ENCODE measurements around the gene PRXL2B. TPM values are rescaled to one million over a fixed set of nuclear protein-coding genes. Genes with fewer than 3 reads are reported as not detected.

PRXL2B gene
- total RNA-seq: 10 to 100 TPM; 42.2 to 43.2 TPM

- H3K4me3 Mint-ChIP-seq: peak within 1 kb of the TSS; percentile 87
- peak; percentile 98 for DNase-seq
- H3K27me3 Mint-ChIP-seq: no peaks in the 10 kb centered on the region
- peaks cover 1% of the 10 kb centered on the region for H3K9me3 Mint-ChIP-seq
- H3K27ac Mint-ChIP-seq: peak within 1 kb of the TSS; percentile 92
- peaks cover 40% of the 10 kb centered on the region for H3K4me1 Mint-ChIP-seq
- H3K36me3 Mint-ChIP-seq: peaks cover 9% of the 10 kb centered on the region
Observed at GRCh38 chr1:2586154-2587070, at the start of gene PRXL2B. PRXL2B (plus strand) TSS chr1:2586777; CDS start chr1:2586886, 109 bp downstream.

GRCh38 chr1:2537784-2538115, 48.8 kb upstream of the PRXL2B start:
- Mint-ChIP-seq H3K9me3 (no peaks in the 10 kb centered on the region), H3K27me3 (no peaks in the 10 kb centered on the region), H3K4me1 (peaks cover 2% of the 10 kb centered on the region), H3K36me3 (no peaks in the 10 kb centered on the region), H3K27ac (no peak overlapping the region), H3K4me3 (no peak overlapping the region)
- no peak for DNase-seq

GRCh38 chr1:2538376-2538775, 48.2 kb upstream of the PRXL2B start:
- Mint-ChIP-seq H3K27ac (no peak overlapping the region), H3K27me3 (no peaks in the 10 kb centered on the region), H3K9me3 (no peaks in the 10 kb centered on the region), H3K36me3 (no peaks in the 10 kb centered on the region), H3K4me1 (peaks cover 2% of the 10 kb centered on the region), H3K4me3 (no peak overlapping the region)
- DNase-seq: no peak

- no peaks in the 10 kb centered on the region for H3K9me3 Mint-ChIP-seq
- no peak overlapping the region for H3K27ac Mint-ChIP-seq
- no peaks in the 10 kb centered on the region for H3K36me3 Mint-ChIP-seq
- H3K4me3 Mint-ChIP-seq: no peak overlapping the region
- no peak for DNase-seq
- H3K27me3 Mint-ChIP-seq: no peaks in the 10 kb centered on the region
- H3K4me1 Mint-ChIP-seq: peaks cover 2% of the 10 kb centered on the region
Observed at GRCh38 chr1:2538872-2539271, 47.7 kb upstream of the PRXL2B start.

GRCh38 chr1:2539312-2539907, 47.2 kb upstream of the PRXL2B start:
- H3K27me3 Mint-ChIP-seq: no peaks in the 10 kb centered on the region
- DNase-seq: peak; percentile 55
- no peaks in the 10 kb centered on the region for H3K9me3 Mint-ChIP-seq
- no peaks in the 10 kb centered on the region for H3K36me3 Mint-ChIP-seq
- peaks cover 3% of the 10 kb centered on the region for H3K4me1 Mint-ChIP-seq
- H3K27ac Mint-ChIP-seq: no peak overlapping the region
- H3K4me3 Mint-ChIP-seq: no peak overlapping the region

GRCh38 chr1:2540816-2541492, 45.6 kb upstream of the PRXL2B start:
- H3K9me3 Mint-ChIP-seq: no peaks in the 10 kb centered on the region
- H3K36me3 Mint-ChIP-seq: no peaks in the 10 kb centered on the region
- H3K4me1 Mint-ChIP-seq: peaks cover 3% of the 10 kb centered on the region
- no peak for DNase-seq
- H3K27ac Mint-ChIP-seq: no peak overlapping the region
- H3K4me3 Mint-ChIP-seq: no peak overlapping the region
- H3K27me3 Mint-ChIP-seq: no peaks in the 10 kb centered on the region

GRCh38 chr1:2541619-2542245, 44.8 kb upstream of the PRXL2B start:
- Mint-ChIP-seq H3K27ac (no peak overlapping the region), H3K4me3 (no peak overlapping the region), H3K4me1 (peaks cover 3% of the 10 kb centered on the region), H3K9me3 (no peaks in the 10 kb centered on the region), H3K27me3 (no peaks in the 10 kb centered on the region), H3K36me3 (no peaks in the 10 kb centered on the region)
- DNase-seq: no peak

GRCh38 chr1:2542246-2542915, 44.2 kb upstream of the PRXL2B start:
- DNase-seq: no peak
- Mint-ChIP-seq H3K27me3 (no peaks in the 10 kb centered on the region), H3K36me3 (no peaks in the 10 kb centered on the region), H3K27ac (no peak overlapping the region), H3K4me3 (no peak overlapping the region), H3K4me1 (peaks cover 3% of the 10 kb centered on the region), H3K9me3 (no peaks in the 10 kb centered on the region)

- H3K36me3 Mint-ChIP-seq: no peaks in the 10 kb centered on the region
- no peak overlapping the region for H3K27ac Mint-ChIP-seq
- H3K9me3 Mint-ChIP-seq: no peaks in the 10 kb centered on the region
- H3K27me3 Mint-ChIP-seq: no peaks in the 10 kb centered on the region
- no peak for DNase-seq
- H3K4me3 Mint-ChIP-seq: no peak overlapping the region
- H3K4me1 Mint-ChIP-seq: peaks cover 10% of the 10 kb centered on the region
Observed at GRCh38 chr1:2543543-2544092, 43.0 kb upstream of the PRXL2B start.

GRCh38 chr1:2544093-2544874, 42.3 kb upstream of the PRXL2B start:
- Mint-ChIP-seq H3K4me1 (peaks cover 15% of the 10 kb centered on the region), H3K36me3 (no peaks in the 10 kb centered on the region), H3K4me3 (no peak overlapping the region), H3K27me3 (no peaks in the 10 kb centered on the region), H3K9me3 (no peaks in the 10 kb centered on the region), H3K27ac (no peak overlapping the region)
- DNase-seq: no peak

- no peaks in the 10 kb centered on the region for H3K9me3 Mint-ChIP-seq
- H3K36me3 Mint-ChIP-seq: peaks cover 1% of the 10 kb centered on the region
- H3K27ac Mint-ChIP-seq: no peak overlapping the region
Observed at GRCh38 chr1:2544875-2545640, 41.5 kb upstream of the PRXL2B start.

GRCh38 chr1:2545754-2546514, 40.6 kb upstream of the PRXL2B start:
- Mint-ChIP-seq H3K27me3 (no peaks in the 10 kb centered on the region), H3K4me1 (peaks cover 24% of the 10 kb centered on the region), H3K4me3 (peak overlapping the region; percentile 83), H3K9me3 (no peaks in the 10 kb centered on the region), H3K36me3 (peaks cover 1% of the 10 kb centered on the region), H3K27ac (peak overlapping the region; percentile 97)
- peak; percentile 91 for DNase-seq

More at GRCh38 chr1:2544875-2545640, 41.5 kb upstream of the PRXL2B start:
- no peak for DNase-seq
- H3K4me3 Mint-ChIP-seq: no peak overlapping the region
- peaks cover 20% of the 10 kb centered on the region for H3K4me1 Mint-ChIP-seq
- no peaks in the 10 kb centered on the region for H3K27me3 Mint-ChIP-seq
